Measurements from ENCODE around the gene NAALADL2.
A peak's percentile ranks its signal among the peaks of the same experiment; 100 is the strongest.
"Not testable (repeated sequence)": the region's sequence is repeated elsewhere in the genome, so short reads cannot be mapped to it uniquely, and the experiment has no call there.

The NAALADL2 gene

GRCh38 chr3:175357758-175358157, 498.6 kb downstream of the NAALADL2 start:
- in situ Hi-C loops (cut with HindIII; ENCODE audit: low pct_ligation_motif_present, low sequenced_read_pairs), result no loop called here
- Histone ChIP-seq H3K27me3 (replicated peaks) (no peaks in the 10 kb centered on the region), H3K36me3 (replicated peaks) (no peaks in the 10 kb centered on the region), H3K27ac (no peak overlapping the region), H3K4me3 (ENCODE audit: low read depth, low read length) (no peak overlapping the region)
- TF ChIP-seq CTCF (IDR thresholded peaks at IDR 0.05; ENCODE audit: low read depth, low read length, missing control alignments), result no peak
- DNase-seq, result no peak

GRCh38 chr3:175358935-175359334, 499.8 kb downstream of the NAALADL2 start:
- in situ Hi-C loops (cut with HindIII; ENCODE audit: low pct_ligation_motif_present, low sequenced_read_pairs), result no loop called here
- H3K36me3 ChIP-seq (replicated peaks), result no peaks in the 10 kb centered on the region
- no peak overlapping the region for H3K4me3 ChIP-seq (ENCODE audit: low read depth, low read length)
- no peak for TF ChIP-seq CTCF (IDR thresholded peaks at IDR 0.05; ENCODE audit: low read depth, low read length, missing control alignments)
- H3K27me3 ChIP-seq (replicated peaks), result no peaks in the 10 kb centered on the region
- no peak overlapping the region for H3K27ac ChIP-seq
- no peak for DNase-seq

- H3K27me3 ChIP-seq (replicated peaks); H3K36me3 ChIP-seq (replicated peaks); H3K27ac ChIP-seq; H3K4me3 ChIP-seq (ENCODE audit: low read depth, low read length); in situ Hi-C loops (cut with HindIII; ENCODE audit: low pct_ligation_motif_present, low sequenced_read_pairs): not testable (repeated sequence)
- peak; percentile 37 for DNase-seq
Measured at GRCh38 chr3:175370426-175370825, 511.3 kb downstream of the NAALADL2 start.

- DNase-seq; H3K27ac ChIP-seq; H3K36me3 ChIP-seq (replicated peaks); H3K27me3 ChIP-seq (replicated peaks); in situ Hi-C loops (cut with HindIII; ENCODE audit: low pct_ligation_motif_present, low sequenced_read_pairs); H3K4me3 ChIP-seq (ENCODE audit: low read depth, low read length): not testable (repeated sequence)
Measured at GRCh38 chr3:175371187-175371586, 512.1 kb downstream of the NAALADL2 start.

GRCh38 chr3:175374705-175375104, 515.6 kb downstream of the NAALADL2 start:
- no peaks in the 10 kb centered on the region for H3K36me3 ChIP-seq (replicated peaks)
- in situ Hi-C loops (cut with HindIII; ENCODE audit: low pct_ligation_motif_present, low sequenced_read_pairs), result no loop called here

GRCh38 chr3:175378348-175378747, 519.2 kb downstream of the NAALADL2 start:
- Histone ChIP-seq H3K27me3 (replicated peaks) (no peaks in the 10 kb centered on the region), H3K36me3 (replicated peaks) (no peaks in the 10 kb centered on the region), H3K4me3 (ENCODE audit: low read depth, low read length) (no peak overlapping the region), H3K27ac (no peak overlapping the region)
- in situ Hi-C loops (cut with HindIII; ENCODE audit: low pct_ligation_motif_present, low sequenced_read_pairs), result no loop called here
- DNase-seq, result no peak
- TF ChIP-seq CTCF (IDR thresholded peaks at IDR 0.05; ENCODE audit: low read depth, low read length, missing control alignments), result no peak

More at GRCh38 chr3:175374705-175375104, 515.6 kb downstream of the NAALADL2 start:
- no peak overlapping the region for H3K4me3 ChIP-seq (ENCODE audit: low read depth, low read length)
- DNase-seq, result no peak
- H3K27me3 ChIP-seq (replicated peaks), result no peaks in the 10 kb centered on the region
- TF ChIP-seq CTCF (IDR thresholded peaks at IDR 0.05; ENCODE audit: low read depth, low read length, missing control alignments), result no peak
- no peak overlapping the region for H3K27ac ChIP-seq

GRCh38 chr3:175381685-175382084, 522.6 kb downstream of the NAALADL2 start:
- TF ChIP-seq CTCF (IDR thresholded peaks at IDR 0.05; ENCODE audit: low read depth, low read length, missing control alignments), result no peak
- in situ Hi-C loops (cut with HindIII; ENCODE audit: low pct_ligation_motif_present, low sequenced_read_pairs), result no loop called here
- DNase-seq, result no peak
- H3K27me3 ChIP-seq (replicated peaks), result no peaks in the 10 kb centered on the region
- H3K36me3 ChIP-seq (replicated peaks), result no peaks in the 10 kb centered on the region
- no peak overlapping the region for H3K27ac ChIP-seq
- no peak overlapping the region for H3K4me3 ChIP-seq (ENCODE audit: low read depth, low read length)
